ENCODE measurements around the gene TIMP1. TPM values are rescaled to one million over a fixed set of nuclear protein-coding genes. Genes with fewer than 3 reads are reported as not detected.

Gene TIMP1
- total RNA-seq (2022; extraction: Qiagen RNA extraction; ENCODE audit: low read depth): 203 to 298 TPM (median 261 TPM) in 5 replicates

DNA sequence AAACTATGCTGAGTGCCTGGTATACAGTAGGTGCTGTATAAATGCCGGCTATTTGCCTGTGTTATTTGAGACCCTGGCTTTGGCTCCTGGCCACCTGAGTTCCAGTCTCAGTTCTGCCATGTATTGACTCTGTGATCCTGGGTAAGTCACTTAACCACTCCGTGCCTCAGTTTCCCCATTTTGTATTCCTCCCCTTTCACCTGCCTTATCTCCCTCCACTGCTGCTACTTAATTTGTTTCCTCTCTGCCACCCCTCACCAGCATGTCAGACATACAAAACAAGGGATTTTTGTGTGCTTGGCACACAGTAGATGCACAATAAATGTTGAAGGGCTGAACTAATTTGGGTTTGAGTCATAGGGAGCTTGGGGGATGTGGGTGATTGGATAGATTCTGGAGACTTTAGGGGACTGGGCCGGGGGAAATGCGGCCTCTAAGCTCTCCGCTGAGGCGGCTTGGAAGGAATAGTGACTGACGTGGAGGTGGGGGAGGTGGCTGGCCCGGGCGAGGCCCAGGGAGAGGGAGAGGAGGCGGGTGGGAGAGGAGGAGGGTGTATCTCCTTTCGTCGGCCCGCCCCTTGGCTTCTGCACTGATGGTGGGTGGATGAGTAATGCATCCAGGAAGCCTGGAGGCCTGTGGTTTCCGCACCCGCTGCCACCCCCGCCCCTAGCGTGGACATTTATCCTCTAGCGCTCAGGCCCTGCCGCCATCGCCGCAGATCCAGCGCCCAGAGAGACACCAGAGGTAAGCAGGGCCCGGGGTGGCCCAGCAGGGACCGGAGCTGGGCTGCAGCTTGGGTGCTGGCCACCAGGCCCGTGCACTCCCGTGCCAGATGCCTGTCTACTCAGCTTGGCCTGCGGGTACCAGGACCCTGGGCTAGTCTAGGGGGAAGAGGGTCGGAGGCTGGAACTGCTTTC lies at the start of gene TIMP1:
Gene TIMP1, plus strand, starts transcription at position 706 of the 917 bp plus-strand sequence. CDS start 980 bp downstream, outside the sequence.

DNA sequence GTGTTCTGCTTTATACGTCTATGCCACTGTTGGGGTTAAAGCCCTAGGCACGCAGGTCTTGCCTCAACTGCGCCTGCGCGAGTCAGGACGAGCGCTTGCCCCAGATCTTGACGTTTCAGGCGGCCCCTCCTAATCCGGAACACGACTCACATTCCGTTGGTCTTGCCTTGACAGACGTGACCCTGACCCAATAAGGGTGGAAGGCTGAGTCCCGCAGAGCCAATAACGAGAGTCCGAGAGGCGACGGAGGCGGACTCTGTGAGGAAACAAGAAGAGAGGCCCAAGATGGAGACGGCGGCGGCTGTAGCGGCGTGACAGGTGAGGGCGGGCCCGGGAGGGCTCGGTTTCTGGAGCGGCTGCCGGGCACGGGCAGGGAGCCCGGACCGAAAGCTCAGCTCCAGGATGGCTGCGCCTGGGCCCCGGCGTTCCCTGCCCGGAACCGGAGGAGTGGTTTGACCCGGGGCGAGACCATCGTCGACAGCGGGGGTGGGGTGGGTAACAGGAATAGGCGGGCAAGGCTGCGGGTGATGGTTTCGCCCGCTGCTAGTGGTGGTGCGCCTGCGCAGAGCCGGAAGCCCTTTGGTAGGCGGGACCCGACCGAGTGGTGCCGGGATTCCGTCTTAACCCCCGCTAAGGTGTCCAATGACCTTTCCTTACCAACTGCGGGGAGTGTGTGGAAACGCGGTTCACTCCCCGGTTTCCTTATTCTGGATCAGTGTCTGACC lies 21.1 kb upstream of the TIMP1 start, which contains the start of gene ARAF:
Gene ARAF, plus strand, starts transcription at position 272 of the 725 bp plus-strand sequence. CDS start 1,763 bp downstream, outside the sequence.

DNA sequence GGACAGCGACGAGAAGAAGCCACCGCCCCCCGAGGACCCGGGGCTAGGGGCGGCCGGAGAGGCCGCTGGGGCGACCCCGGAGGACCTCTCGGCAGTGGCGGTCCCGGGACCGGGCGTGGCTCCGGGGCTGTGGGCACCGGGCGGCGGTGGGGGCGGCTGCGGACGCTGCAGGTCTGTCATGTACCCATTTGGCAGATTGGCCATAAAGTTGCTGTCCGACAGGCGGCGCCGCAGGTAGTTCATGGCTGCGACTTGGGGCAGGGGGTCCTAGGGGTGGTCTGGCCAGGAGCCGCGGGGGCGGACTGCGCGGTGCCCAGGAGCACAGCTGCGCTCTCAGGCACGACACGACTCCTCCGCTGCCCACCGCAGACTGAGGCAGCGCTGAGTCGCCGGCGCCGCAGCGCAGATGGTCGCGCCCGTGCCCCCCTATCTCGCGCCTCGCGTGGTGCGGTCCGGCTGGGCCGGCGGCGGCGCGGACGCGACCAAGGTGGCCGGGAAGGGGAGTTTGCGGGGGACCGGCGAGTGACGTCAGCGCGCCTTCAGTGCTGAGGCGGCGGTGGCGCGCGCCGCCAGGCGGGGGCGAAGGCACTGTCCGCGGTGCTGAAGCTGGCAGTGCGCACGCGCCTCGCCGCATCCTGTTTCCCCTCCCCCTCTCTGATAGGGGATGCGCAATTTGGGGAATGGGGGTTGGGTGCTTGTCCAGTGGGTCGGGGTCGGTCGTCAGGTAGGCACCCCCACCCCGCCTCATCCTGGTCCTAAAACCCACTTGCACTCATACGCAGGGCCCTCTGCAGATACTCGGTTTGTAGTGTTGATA lies 37.5 kb downstream of the TIMP1 start, which contains the start of gene SYN1:
Gene SYN1, minus strand, starts transcription at position 372 of the 817 bp plus-strand sequence. Its CDS starts 129 bp downstream, at position 243.

DNA sequence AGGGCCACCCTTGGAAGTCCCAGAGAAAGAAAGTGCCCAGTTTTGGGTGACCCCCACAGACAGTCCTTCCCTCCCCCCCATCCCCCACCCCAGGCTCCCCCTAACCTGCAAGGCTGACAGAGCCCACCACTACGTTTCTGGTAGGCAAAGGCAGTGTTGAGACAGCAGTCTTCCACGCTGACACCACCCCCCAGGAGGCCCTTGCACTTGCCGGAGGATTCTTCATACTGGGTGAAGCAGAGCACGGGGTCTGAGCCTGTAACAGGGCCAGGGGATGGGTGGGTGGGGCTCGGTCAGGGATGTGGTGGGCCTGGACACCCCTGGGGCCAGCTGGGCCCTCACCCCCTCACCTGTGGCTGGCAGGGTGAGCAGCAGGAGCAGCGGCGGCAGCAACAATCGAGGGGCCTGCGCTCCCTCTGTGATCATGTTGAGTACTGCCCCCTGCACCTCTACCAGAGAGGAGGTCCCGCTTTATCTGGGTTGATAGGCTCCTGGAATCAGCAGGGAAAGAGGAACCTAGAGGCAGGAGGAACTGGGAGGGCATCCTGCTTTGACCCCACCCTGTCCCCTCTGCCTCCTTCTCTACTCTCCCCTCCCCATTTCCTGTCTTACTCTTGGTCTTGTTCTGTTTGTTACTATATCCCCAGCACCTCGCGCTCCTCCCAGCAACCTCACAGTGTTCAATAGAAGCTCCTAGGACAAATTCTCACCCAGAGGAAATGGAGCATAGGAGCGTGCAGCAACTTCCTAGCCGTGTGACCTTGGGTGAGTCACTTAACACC lies 47.4 kb downstream of the TIMP1 start, which contains the start of gene CFP:
Gene CFP, minus strand, starts transcription at position 512 of the 782 bp plus-strand sequence. Its CDS starts 86 bp downstream, at position 426.

Other genes with a start within 250 kb of the TIMP1 start
- 0.06 to 0.15 TPM (median 0.07 TPM) in 3 of 5 replicates, not detected in the others for gene ZNF157, start 211.9 kb upstream of the TIMP1 start, total RNA-seq (2022; extraction: Qiagen RNA extraction; ENCODE audit: low read depth)
- 3.1 to 4.5 TPM (median 4.2 TPM) in 5 replicates for gene ZNF41, start 99.2 kb upstream of the TIMP1 start, total RNA-seq (2022; extraction: Qiagen RNA extraction; ENCODE audit: low read depth)
- 35.6 to 58.2 TPM (median 56.3 TPM) in 5 replicates for gene ARAF, start 21.2 kb upstream of the TIMP1 start, total RNA-seq (2022; extraction: Qiagen RNA extraction; ENCODE audit: low read depth)
- 0.11 to 0.58 TPM (median 0.19 TPM) in 5 replicates for gene SYN1, start 37.4 kb downstream of the TIMP1 start, total RNA-seq (2022; extraction: Qiagen RNA extraction; ENCODE audit: low read depth)
- 0.14 to 0.83 TPM (median 0.72 TPM) in 5 replicates for gene CFP, start 47.5 kb downstream of the TIMP1 start, total RNA-seq (2022; extraction: Qiagen RNA extraction; ENCODE audit: low read depth)
- gene ELK1, start 68.1 kb downstream of the TIMP1 start, total RNA-seq (2022; extraction: Qiagen RNA extraction; ENCODE audit: low read depth): 26.5 to 35.8 TPM (median 34.6 TPM) in 5 replicates
- gene UXT, start 76.7 kb downstream of the TIMP1 start, total RNA-seq (2022; extraction: Qiagen RNA extraction; ENCODE audit: low read depth): 167 to 187 TPM (median 174 TPM) in 5 replicates